IMR-90 (cell line): ENCODE measurements around the gene TCP11. TPM values are rescaled to one million over a fixed set of nuclear protein-coding genes. Genes with fewer than 3 reads are reported as not detected.

Source experiments
- ATAC-seq: fragments of 200-7000 bp; cut with Tn5 transposase; 2 replicates; pipeline ENCODE4 v1.9.1; 2020; ENCODE audit warnings: low read depth, mild to moderate bottlenecking, moderate library complexity
- BruUV-seq: library from RNA; stranded (reverse); fragments of 400-500 nt; replicated peaks from 2 replicates; lab custom pipeline; 2021; lab: Mats Ljungman, UMichigan
- CTCF ChIA-PET: fragments of 300-600 bp; formaldehyde crosslinking; extraction: SDS; loops from one replicate; lab custom pipeline; 2021; ENCODE audit warnings: antibody characterized with exemption; lab: Yijun Ruan, JAX
- POLR2A ChIA-PET: fragments of 300-600 bp; sonication (Branson Sonifier 250); formaldehyde crosslinking; loops from one replicate; lab custom pipeline; 2022; ENCODE audit warnings: antibody characterized with exemption; ENCODE audit not compliant: unreplicated experiment; lab: Charles Lee
- DNase-seq: peaks from one replicate; pipeline ENCODE4 v3.0.0; 2013
- H2AFZ ChIP-seq: replicated peaks from 2 replicates; pipeline ENCODE3; 2013; ENCODE audit warnings: low read length, mild to moderate bottlenecking; ENCODE audit not compliant: poor library complexity
- H2AK5ac ChIP-seq: 2 replicates; pipeline ENCODE4 v1.6.1; 2013; ENCODE audit warnings: low read depth, low read length, inconsistent platforms
- H2AK9ac ChIP-seq: replicated peaks from 2 replicates; pipeline ENCODE3; 2013; ENCODE audit warnings: mild to moderate bottlenecking, low read depth, low read length, moderate library complexity; ENCODE audit not compliant: poor library complexity
- H2BK120ac ChIP-seq: 2 replicates; pipeline ENCODE4 v1.6.1; 2013; ENCODE audit warnings: low read depth, low read length, inconsistent platforms
- H2BK15ac ChIP-seq: 3 replicates; pipeline ENCODE4 v1.6.1; 2013; ENCODE audit warnings: low read depth, low read length, inconsistent platforms
- H2BK20ac ChIP-seq: 2 replicates; pipeline ENCODE4 v1.6.1; 2013; ENCODE audit warnings: low read depth, mild to moderate bottlenecking, inconsistent platforms, low read length, moderate library complexity
- H2BK5ac ChIP-seq: 2 replicates; pipeline ENCODE4 v1.6.1; 2013; ENCODE audit warnings: mild to moderate bottlenecking, low read depth, low read length, inconsistent platforms; ENCODE audit not compliant: poor library complexity, severe bottlenecking
- H3K14ac ChIP-seq: replicated peaks from 2 replicates; pipeline ENCODE4 v1.6.1; 2013; ENCODE audit warnings: low read depth, low read length, inconsistent platforms
- H3K18ac ChIP-seq: 2 replicates; pipeline ENCODE4 v1.6.1; 2013; ENCODE audit warnings: low read depth, low read length, control low read depth
- H3K23ac ChIP-seq: 2 replicates; pipeline ENCODE4 v1.6.1; 2013; ENCODE audit warnings: low read depth, low read length, inconsistent platforms
- H3K27ac ChIP-seq: 2 replicates; pipeline ENCODE4 v1.5.1; 2013; ENCODE audit warnings: mild to moderate bottlenecking, control low read depth, low read length; ENCODE audit not compliant: insufficient read depth
- H3K27me3 ChIP-seq: 2 replicates; pipeline ENCODE4 v1.6.1; 2013; ENCODE audit warnings: low read length; ENCODE audit not compliant: control insufficient read depth, insufficient read depth
- H3K36me3 ChIP-seq: 2 replicates; pipeline ENCODE4 v1.6.1; 2013; ENCODE audit warnings: low read length, mixed read lengths; ENCODE audit not compliant: control insufficient read depth, insufficient read depth
- H3K4ac ChIP-seq: 2 replicates; pipeline ENCODE4 v1.6.1; 2013; ENCODE audit warnings: low read depth, low read length, inconsistent platforms
- H3K4me1 ChIP-seq: 2 replicates; pipeline ENCODE4 v1.6.1; 2013; ENCODE audit warnings: low read length, mixed read lengths; ENCODE audit not compliant: control insufficient read depth, insufficient read depth
- H3K4me2 ChIP-seq: 2 replicates; pipeline ENCODE4 v1.6.1; 2013; ENCODE audit warnings: low read depth, mild to moderate bottlenecking, control low read depth, low read length, moderate library complexity
- H3K4me3 ChIP-seq: 2 replicates; pipeline ENCODE4 v1.5.1; 2013; ENCODE audit warnings: low read depth, mild to moderate bottlenecking, control low read depth, low read length, moderate library complexity; ENCODE audit not compliant: insufficient read depth
- H3K56ac ChIP-seq: 2 replicates; pipeline ENCODE4 v1.6.1; 2013; ENCODE audit warnings: low read length, inconsistent platforms; ENCODE audit not compliant: insufficient read depth; ENCODE audit errors: extremely low read depth
- H3K79me1 ChIP-seq, 2 experiments: 2 replicates each; pipeline ENCODE4 v1.6.1; 2013; ENCODE audit warnings: low read length in 2 of 2, inconsistent platforms in 1 of 2, low read depth in 1 of 2
- H3K9ac ChIP-seq: 2 replicates; pipeline ENCODE4 v1.6.1; 2013; ENCODE audit warnings: low read depth, low read length, control low read depth
- H3K9me1 ChIP-seq: 2 replicates; pipeline ENCODE4 v1.6.1; 2013; ENCODE audit warnings: low read length, inconsistent platforms; ENCODE audit not compliant: insufficient read depth
- H3K9me3 ChIP-seq: 2 replicates; pipeline ENCODE4 v1.6.1; 2013; ENCODE audit warnings: low read length; ENCODE audit not compliant: control insufficient read depth, insufficient read depth
- H4K20me1 ChIP-seq: 2 replicates; pipeline ENCODE4 v1.6.1; 2013; ENCODE audit warnings: low read length, inconsistent platforms; ENCODE audit not compliant: insufficient read depth
- H4K5ac ChIP-seq: 2 replicates; pipeline ENCODE4 v1.6.1; 2013; ENCODE audit warnings: mild to moderate bottlenecking, low read depth, low read length, control low read depth
- H4K8ac ChIP-seq, 2 experiments: 2 replicates each; pipeline ENCODE4 v1.6.1; 2013; ENCODE audit warnings: low read depth in 2 of 2, low read length in 2 of 2, control low read depth in 1 of 2, inconsistent platforms in 1 of 2
- H4K91ac ChIP-seq: 2 replicates; pipeline ENCODE4 v1.6.1; 2013; ENCODE audit warnings: low read depth, low read length, inconsistent platforms; ENCODE audit not compliant: insufficient read depth
- CEBPB ChIP-seq: IDR thresholded peaks from 2 replicates; pipeline ENCODE4 v1.6.1; 2012; ENCODE audit warnings: low read depth, low read length, improper control_type of control experiment
- CHD1 ChIP-seq: IDR thresholded peaks from 2 replicates; pipeline ENCODE4 v1.6.1; 2012; ENCODE audit warnings: low read depth, low read length, improper control_type of control experiment
- ELK1 ChIP-seq: fragments of 150-350 bp; IDR thresholded peaks from 2 replicates; pipeline ENCODE4 v1.6.1; 2016; ENCODE audit warnings: low read depth, mild to moderate bottlenecking, low read length, moderate library complexity, borderline replicate concordance
- FOS ChIP-seq: fragments of 150-350 bp; IDR thresholded peaks from 2 replicates; pipeline ENCODE4 v1.6.1; 2016; ENCODE audit warnings: low read depth, low read length
- MAZ ChIP-seq: IDR thresholded peaks from 2 replicates; pipeline ENCODE4 v1.6.1; 2012; ENCODE audit warnings: low read depth, mild to moderate bottlenecking, low read length, improper control_type of control experiment, moderate library complexity, borderline replicate concordance
- RFX5 ChIP-seq: IDR thresholded peaks from 2 replicates; pipeline ENCODE4 v1.8.0; 2012; ENCODE audit warnings: low read depth, mild to moderate bottlenecking, low read length, moderate library complexity
- USF2 ChIP-seq: fragments of 150-350 bp; IDR thresholded peaks from 2 replicates; pipeline ENCODE4 v1.6.1; 2017; ENCODE audit warnings: mild to moderate bottlenecking, antibody characterized with exemption, low read length, low read depth
- WGBS, 2 experiments: methylation state at CpG; one replicate each; pipeline versions ENCODE4 v1.1.5 to v1.1.7; 2013; ENCODE audit warnings: missing lambda C conversion rate in 2 of 2; ENCODE audit not compliant: insufficient read length in 1 of 2; ENCODE audit errors: extremely low coverage in 2 of 2; 5-methylcytosine and 5-hydroxymethylcytosine counted together
- dilution Hi-C: fragments of 300-500 bp; cut with HindIII; formaldehyde crosslinking; loops from one replicate; pipeline ENCODE4 v1.14.3; 2018; ENCODE audit warnings: low sequenced_read_pairs; ENCODE audit not compliant: unreplicated experiment
- in situ Hi-C: fragments of 300-500 bp; cut with MboI; formaldehyde crosslinking; loops from 3 replicates; pipeline ENCODE4 v1.14.3; 2019; ENCODE audit warnings: low sequenced_read_pairs, inconsistent platforms, mixed read lengths
- intact Hi-C: fragments of 100-400 bp; cut with micrococcal nuclease; formaldehyde crosslinking; loops from 2 replicates; pipeline ENCODE4 v1.10.0; 2022
- polyA plus RNA-seq, 3 experiments: library from polyadenylated mRNA; depleted of rRNA; stranded (reverse); fragments of >200 nt; gene quantifications; 2 replicates each; pipeline ENCODE4 v1.2.3, GENCODE V29; 2012; ENCODE audit warnings: low replicate concordance in 1 of 3
- total RNA-seq: library from RNA; depleted of rRNA; stranded (reverse); fragments of >200 nt; gene quantifications from 2 replicates; pipeline ENCODE4 v1.2.3, GENCODE V29; 2012

TCP11 gene
- total and polyA plus RNA-seq, 2 of the 4 experiments (the other 2 are of a cell fraction) = 0.34 to 0.36 TPM

- no peak overlapping the region for H3K4me2 ChIP-seq
- H3K4me1 ChIP-seq = peaks cover 34% of the 10 kb centered on the region
- H3K4ac ChIP-seq = peak overlapping the region; percentile 92
- no peak overlapping the region for H3K4me3 ChIP-seq
- TF ChIP-seq RFX5 (no peak), FOS (no peak), CHD1 (no peak), MAZ (no peak), ELK1 (no peak), USF2 (peak; percentile 80), CEBPB (peak; percentile 73; the same call in 1 of the 2 replicates)
- H3K36me3 ChIP-seq = no peaks in the 10 kb centered on the region
- intact Hi-C loops (no loop called here), dilution Hi-C loops (no loop called here), in situ Hi-C loops (no loop called here)
- H4K20me1 ChIP-seq = no peaks in the 10 kb centered on the region
- H2AFZ ChIP-seq = peak overlapping the region; percentile 79
- peaks cover 29% of the 10 kb centered on the region for H3K9me1 ChIP-seq
- ChIA-PET POLR2A (no interaction called here), CTCF (no interaction called here)
- peak overlapping the region; percentile 65; the same call in 1 of the 2 replicates for H3K18ac ChIP-seq
- peak overlapping the region; percentile 92 for H2AK5ac ChIP-seq
- H3K27me3 ChIP-seq = no peaks in the 10 kb centered on the region
- no CpG with 5 or more reads among the region's 3 CpGs for WGBS, 2 experiments
- peak overlapping the region; percentile 58 for H2AK9ac ChIP-seq
- H2BK120ac ChIP-seq = peak overlapping the region; percentile 88
- peak overlapping the region; percentile 46 for H3K14ac ChIP-seq
- peak overlapping the region; percentile 93; the same call in 2 of the 3 replicates for H2BK15ac ChIP-seq
- H4K8ac ChIP-seq = peak overlapping the region; percentile 58 to 85
- no peaks in the 10 kb centered on the region for H3K9me3 ChIP-seq
- H3K79me1 ChIP-seq = 0 out of 4 replicates have a peak, but pooled peaks cover 0 to 2% of the 10 kb centered on the region in 2 experiments
- DNase-seq (no peak), ATAC-seq (no peak)
- no peak overlapping the region for H3K27ac ChIP-seq
- H3K9ac ChIP-seq = no peak overlapping the region
- H4K91ac ChIP-seq = peak overlapping the region; percentile 72; the same call in 1 of the 2 replicates
- H3K56ac ChIP-seq = no peak overlapping the region
- H4K5ac ChIP-seq = peak overlapping the region; percentile 76; the same call in 1 of the 2 replicates
- H3K23ac ChIP-seq = peak overlapping the region; percentile 74
- H2BK20ac ChIP-seq = peak overlapping the region; percentile 83
- H2BK5ac ChIP-seq = peak overlapping the region; percentile 69
- BruUV-seq = no TSS peak
These were observed 36.0 kb upstream of the TCP11 start for GRCh38 chr6:35177157-35177556.
